HepG2 (cell line): ENCODE results near the gene CYP4V2. TPM values are rescaled to one million over a fixed set of nuclear protein-coding genes. Genes with fewer than 3 reads are reported as not detected.

Experiments
- CERS6 ChIP-seq: sonication (generic); formaldehyde crosslinking; IDR thresholded peaks from 2 replicates; pipeline ENCODE4 v1.5.0; 2020; ENCODE audit warnings: missing genetic modification reagents
- DMTF1 ChIP-seq: sonication (generic); formaldehyde crosslinking; IDR thresholded peaks from 2 replicates; pipeline ENCODE4 v1.4.0; 2020; ENCODE audit warnings: mild to moderate bottlenecking, missing genetic modification reagents
- DZIP1 ChIP-seq: sonication (generic); formaldehyde crosslinking; IDR thresholded peaks from 2 replicates; pipeline ENCODE4 v1.5.0; 2020; ENCODE audit warnings: mild to moderate bottlenecking, missing genetic modification reagents
- FOXA1 ChIP-seq, 2 experiments: fragments of 450-650 bp in 1 of 2; sonication (generic) in 1 of 2; formaldehyde crosslinking in 1 of 2; IDR thresholded peaks; 2 replicates each; pipeline versions ENCODE4 v1.4.0 to v1.6.1; 2016 to 2020; ENCODE audit warnings: missing genetic modification reagents in 1 of 2
- HOXD1 ChIP-seq: sonication (generic); formaldehyde crosslinking; IDR thresholded peaks from 2 replicates; pipeline ENCODE4 v1.5.0; 2020; ENCODE audit warnings: missing genetic modification reagents
- MNT ChIP-seq: fragments of 450-650 bp; IDR thresholded peaks from 2 replicates; pipeline ENCODE4 v1.6.1; 2016
- NR2F2 ChIP-seq: IDR thresholded peaks from 2 replicates; pipeline ENCODE4 v1.6.1; 2012; ENCODE audit warnings: low read depth, inconsistent platforms, borderline replicate concordance
- SIN3B ChIP-seq: fragments of 150-350 bp; IDR thresholded peaks from 2 replicates; pipeline ENCODE4 v1.6.1; 2014; ENCODE audit warnings: low read length
- SMAD3 ChIP-seq: sonication (generic); formaldehyde crosslinking; IDR thresholded peaks from 2 replicates; pipeline ENCODE4 v1.4.0; 2020; ENCODE audit warnings: missing genetic modification reagents
- TEAD2 ChIP-seq: sonication (generic); formaldehyde crosslinking; IDR thresholded peaks from 2 replicates; pipeline ENCODE4 v1.9.0; 2021; ENCODE audit warnings: missing genetic modification reagents
- ZBTB10 ChIP-seq: sonication (generic); formaldehyde crosslinking; IDR thresholded peaks from 2 replicates; pipeline ENCODE4 v1.4.0; 2020; ENCODE audit warnings: missing genetic modification reagents, borderline replicate concordance
- ZKSCAN5 ChIP-seq: sonication (generic); formaldehyde crosslinking; IDR thresholded peaks from 2 replicates; pipeline ENCODE4 v1.5.1; 2020; ENCODE audit warnings: mild to moderate bottlenecking, missing genetic modification reagents
- ZNF256 ChIP-seq: sonication (generic); formaldehyde crosslinking; conservative IDR thresholded peaks from 2 replicates; pipeline ENCODE4 v1.4.0; 2020; ENCODE audit warnings: missing genetic modification reagents
- ZNF430 ChIP-seq: sonication (generic); formaldehyde crosslinking; IDR thresholded peaks from 2 replicates; pipeline ENCODE4 v1.9.0; 2021; ENCODE audit warnings: mild to moderate bottlenecking, missing genetic modification reagents
- polyA plus RNA-seq, 8 experiments: library from polyadenylated mRNA; depleted of rRNA in 3 of 8; stranded (reverse) in 7 of 8; unstranded in 1 of 8; fragments of >200 nt; fragmentation: Illumina TruSeq in 4 of 8; extraction: Trizol in 4 of 8; gene quantifications; 2 replicates each; pipeline versions ENCODE4 v1.2.1 to v1.2.3, GENCODE V29; 2011 to 2016; ENCODE audit warnings: low read depth in 4 of 8, missing spikeins in 1 of 8, mixed read lengths in 1 of 8; ENCODE audit not compliant: insufficient read depth in 1 of 8
- total RNA-seq, 5 experiments: library from RNA; depleted of rRNA; stranded (reverse); fragments of >200 nt; fragmentation: Illumina TruSeq; extraction: Trizol; gene quantifications; 2 replicates each; pipeline ENCODE4 v1.2.3, GENCODE V29; 2016; ENCODE audit warnings: low read depth in 1 of 5

Gene CYP4V2
- total and polyA plus RNA-seq, 2 of the 13 experiments (the other 11 are each of a cell fraction or from before 2014, with no cell fraction given) = 4.7 to 7.2 TPM

- TF ChIP-seq ZBTB10 (CRISPR knock-in tag) = 0 out of 2 replicates have a peak, but pooled peaks have one; percentile 34
- TF ChIP-seq TEAD2 (CRISPR knock-in tag) = 0 out of 2 replicates have a peak, but pooled peaks have one; percentile 56
- no peak for TF ChIP-seq DZIP1
- no peak for TF ChIP-seq FOXA1 (IDR thresholded peaks at IDR 0.05)
- TF ChIP-seq FOXA1 (CRISPR knock-in tag; IDR thresholded peaks at IDR 0.05) = no peak
- no peak for TF ChIP-seq SMAD3 (CRISPR knock-in tag)
- no peak for TF ChIP-seq ZNF430
- no peak for TF ChIP-seq DMTF1 (CRISPR knock-in tag)
- no peak for TF ChIP-seq SIN3B
- peak; percentile 28; the same call in 1 of the 2 replicates for TF ChIP-seq HOXD1 (CRISPR knock-in tag)
- no peak for TF ChIP-seq NR2F2
- TF ChIP-seq ZKSCAN5 (CRISPR knock-in tag) = peak; percentile 89
- no peak for TF ChIP-seq MNT
- no peak for TF ChIP-seq CERS6 (CRISPR knock-in tag)
- no peak for TF ChIP-seq ZNF256 (CRISPR knock-in tag)
Observed at GRCh38 chr4:186260117-186260503, 68.7 kb downstream of the CYP4V2 start (continued).
